ENCODE data around the gene FCGR2B. TPM values are rescaled to one million over a fixed set of nuclear protein-coding genes. Genes with fewer than 3 reads are reported as not detected.

The FCGR2B gene
- total RNA-seq, 1 experiment from 2014 or later, result 0.11 TPM

- ChIA-PET CTCF (no interaction called here), POLR2A (no interaction called here)
- H3K36me3 Mint-ChIP-seq, result no peaks in the 10 kb centered on the region
Observed at GRCh38 chr1:161722406-161722805, 59.5 kb downstream of the FCGR2B start.

GRCh38 chr1:161723459-161724141 is 60.7 kb downstream of the FCGR2B start:
- H3K27ac Mint-ChIP-seq, result no peak overlapping the region
- CTCF ChIA-PET, result no interaction called here
- H3K36me3 Mint-ChIP-seq, result no peaks in the 10 kb centered on the region
- H3K4me3 Mint-ChIP-seq, result no peak overlapping the region
- TF ChIP-seq ZNF138 (CRISPR knock-in tag; conservative IDR thresholded peaks at IDR 0.05) (no peak), ZNF532 (CRISPR knock-in tag; IDR thresholded peaks at IDR 0.05; ENCODE audit: borderline replicate concordance) (no peak), STAT6 (CRISPR knock-in tag; conservative IDR thresholded peaks at IDR 0.05; ENCODE audit: low read depth) (no peak), ATF1 (CRISPR knock-in tag; IDR thresholded peaks at IDR 0.05) (no peak), ZNF416 (CRISPR knock-in tag; IDR thresholded peaks at IDR 0.05) (no peak), ZNF671 (CRISPR knock-in tag; IDR thresholded peaks at IDR 0.05) (no peak), ZNF232 (CRISPR knock-in tag; IDR thresholded peaks at IDR 0.05) (no peak), TEAD1 (CRISPR knock-in tag; IDR thresholded peaks at IDR 0.05) (no peak), CBFB (CRISPR knock-in tag; IDR thresholded peaks at IDR 0.05; ENCODE audit: low read depth) (no peak), JUN (CRISPR knock-in tag; IDR thresholded peaks at IDR 0.05) (no peak), ESRRA (CRISPR knock-in tag; IDR thresholded peaks at IDR 0.05; ENCODE audit: borderline replicate concordance) (no peak), TEAD4 (CRISPR knock-in tag; IDR thresholded peaks at IDR 0.05) (no peak), ATF2 (CRISPR knock-in tag; IDR thresholded peaks at IDR 0.05; ENCODE audit: borderline replicate concordance, low read depth) (no peak), FOXP4 (CRISPR knock-in tag; IDR thresholded peaks at IDR 0.05) (no peak)
- no peaks in the 10 kb centered on the region for H3K9me3 Mint-ChIP-seq
- ATAC-seq (no peak), DNase-seq (ENCODE audit: low spot score) (no peak)
- H3K4me1 Mint-ChIP-seq, result peaks cover 15% of the 10 kb centered on the region
- peaks cover 62% of the 10 kb centered on the region for H3K27me3 Mint-ChIP-seq (ENCODE audit: low read depth)
- POLR2A ChIA-PET, result no interaction called here

More at GRCh38 chr1:161722406-161722805, 59.5 kb downstream of the FCGR2B start:
- DNase-seq (ENCODE audit: low spot score) (no peak), ATAC-seq (no peak)
- no peaks in the 10 kb centered on the region for H3K9me3 Mint-ChIP-seq
- peaks cover 52% of the 10 kb centered on the region for H3K27me3 Mint-ChIP-seq (ENCODE audit: low read depth)
- H3K4me1 Mint-ChIP-seq, result peaks cover 9% of the 10 kb centered on the region; the same call in 1 of the 2 replicates
- no peak overlapping the region for H3K27ac Mint-ChIP-seq
- no peak overlapping the region for H3K4me3 Mint-ChIP-seq
- no peak for TF ChIP-seq RORB (CRISPR knock-in tag; IDR thresholded peaks at IDR 0.05)
- no peak for TF ChIP-seq ERG (CRISPR knock-in tag; IDR thresholded peaks at IDR 0.05)
- no peak for TF ChIP-seq ZNF138 (CRISPR knock-in tag; conservative IDR thresholded peaks at IDR 0.05)
- TF ChIP-seq JUN (CRISPR knock-in tag; IDR thresholded peaks at IDR 0.05), result no peak
- no peak for TF ChIP-seq USF2 (CRISPR knock-in tag; IDR thresholded peaks at IDR 0.05)
- TF ChIP-seq TP53 (CRISPR knock-in tag; IDR thresholded peaks at IDR 0.05), result no peak
- TF ChIP-seq ZNF671 (CRISPR knock-in tag; IDR thresholded peaks at IDR 0.05), result no peak
- no peak for TF ChIP-seq NFYB (CRISPR knock-in tag; conservative IDR thresholded peaks at IDR 0.05; ENCODE audit: low read depth)

Measured in WTC11 (cell line).